ENCODE data around the gene PACS1.
A peak's percentile ranks its signal among the peaks of the same experiment; 100 is the strongest.
"Not testable (repeated sequence)": the region's sequence is repeated elsewhere in the genome, so short reads cannot be mapped to it uniquely, and the experiment has no call there.

PACS1 gene

GRCh38 chr11:66111158-66111557, 41.1 kb downstream of the PACS1 start:
- no peak for DNase-seq (ENCODE audit: low read depth)

GRCh38 chr11:66112041-66112491, 42.0 kb downstream of the PACS1 start:
- no peak for DNase-seq (ENCODE audit: low read depth)

GRCh38 chr11:66112601-66113499, 42.8 kb downstream of the PACS1 start:
- DNase-seq (ENCODE audit: low read depth) = peak; percentile 81

GRCh38 chr11:66114957-66115356, 44.9 kb downstream of the PACS1 start:
- DNase-seq (ENCODE audit: low read depth) = not testable (repeated sequence)

GRCh38 chr11:66115638-66116301, 45.7 kb downstream of the PACS1 start:
- no peak for DNase-seq (ENCODE audit: low read depth)

GRCh38 chr11:66116576-66117361, 46.7 kb downstream of the PACS1 start:
- DNase-seq (ENCODE audit: low read depth) = no peak

- no peak for DNase-seq (ENCODE audit: low read depth)
These were observed 48.8 kb downstream of the PACS1 start for GRCh38 chr11:66118847-66119246.

- peak; percentile 33 for DNase-seq (ENCODE audit: low read depth)
These were observed 49.5 kb downstream of the PACS1 start for GRCh38 chr11:66119348-66120133.

GRCh38 chr11:66121466-66121865, 51.4 kb downstream of the PACS1 start:
- DNase-seq (ENCODE audit: low read depth) = no peak

- no peak for DNase-seq (ENCODE audit: low read depth)
These were observed 53.8 kb downstream of the PACS1 start for GRCh38 chr11:66123902-66124301.

GRCh38 chr11:66124564-66124963, 54.5 kb downstream of the PACS1 start:
- peak; percentile 34 for DNase-seq (ENCODE audit: low read depth)

- DNase-seq (ENCODE audit: low read depth) = no peak
These were observed 56.0 kb downstream of the PACS1 start for GRCh38 chr11:66126064-66126463.

- DNase-seq (ENCODE audit: low read depth) = peak; percentile 55
These were observed 56.9 kb downstream of the PACS1 start for GRCh38 chr11:66126808-66127555.

- no peak for DNase-seq (ENCODE audit: low read depth)
These were observed 60.9 kb downstream of the PACS1 start for GRCh38 chr11:66130978-66131377.

GRCh38 chr11:66131937-66132632, 62.0 kb downstream of the PACS1 start:
- no peak for DNase-seq (ENCODE audit: low read depth)

- DNase-seq (ENCODE audit: low read depth) = no peak
These were observed 63.2 kb downstream of the PACS1 start for GRCh38 chr11:66133216-66133775.

- no peak for DNase-seq (ENCODE audit: low read depth)
These were observed 66.7 kb downstream of the PACS1 start for GRCh38 chr11:66136752-66137123.

- no peak for DNase-seq (ENCODE audit: low read depth)
These were observed 69.8 kb downstream of the PACS1 start for GRCh38 chr11:66139817-66140404.
